ENCODE results near the gene PAEP. TPM values are rescaled to one million over a fixed set of nuclear protein-coding genes. Genes with fewer than 3 reads are reported as not detected.
A peak's percentile ranks its signal among the peaks of the same experiment; 100 is the strongest.

Gene PAEP
- total and polyA plus RNA-seq, 3 donors from 2014 or later: 2.5 TPM; not detected in 2

GRCh38 chr9:135600296-135600817 lies 38.8 kb downstream of the PAEP start:
- no peaks in the 10 kb centered on the region for H3K4me1 ChIP-seq
- 62 to 71% methylated on average over 5 of the region's 5 CpGs for WGBS, 2 donors
- H3K4me3 ChIP-seq: no peak overlapping the region
- no peaks in the 10 kb centered on the region for H3K27me3 ChIP-seq
- no peak overlapping the region for H3K27ac ChIP-seq
- H3K36me3 ChIP-seq (ENCODE audit: low read depth, missing control alignments): no peaks in the 10 kb centered on the region
- TF ChIP-seq CTCF (IDR thresholded peaks at IDR 0.05): no peak
- no peak for TF ChIP-seq POLR2A (IDR thresholded peaks at IDR 0.05)
- intact Hi-C loops (cut with DNase I; ENCODE audit: low total_unique reads): no loop called here
- H3K9me3 ChIP-seq: no peaks in the 10 kb centered on the region
- DNase-seq: no peak

- no peaks in the 10 kb centered on the region for H3K27me3 ChIP-seq
- intact Hi-C loops (cut with DNase I; ENCODE audit: low total_unique reads): no loop called here
- no peak for DNase-seq
- WGBS, 2 donors: 87 to 91% methylated on average over 8 of the region's 8 CpGs
- H3K4me3 ChIP-seq: no peak overlapping the region
- no peak for TF ChIP-seq CTCF (IDR thresholded peaks at IDR 0.05)
- no peaks in the 10 kb centered on the region for H3K9me3 ChIP-seq
- no peaks in the 10 kb centered on the region for H3K36me3 ChIP-seq (ENCODE audit: low read depth, missing control alignments)
- no peak overlapping the region for H3K27ac ChIP-seq
- no peaks in the 10 kb centered on the region for H3K4me1 ChIP-seq
These were observed 40.4 kb downstream of the PAEP start for GRCh38 chr9:135601988-135602387.

- TF ChIP-seq CTCF (IDR thresholded peaks at IDR 0.05) (peak; percentile 43 to 86 (median 73)), POLR2A (IDR thresholded peaks at IDR 0.05) (no peak)
- intact Hi-C loops (cut with DNase I; ENCODE audit: low total_unique reads): no loop called here
These were observed 41.4 kb downstream of the PAEP start for GRCh38 chr9:135602789-135603481.

DNA sequence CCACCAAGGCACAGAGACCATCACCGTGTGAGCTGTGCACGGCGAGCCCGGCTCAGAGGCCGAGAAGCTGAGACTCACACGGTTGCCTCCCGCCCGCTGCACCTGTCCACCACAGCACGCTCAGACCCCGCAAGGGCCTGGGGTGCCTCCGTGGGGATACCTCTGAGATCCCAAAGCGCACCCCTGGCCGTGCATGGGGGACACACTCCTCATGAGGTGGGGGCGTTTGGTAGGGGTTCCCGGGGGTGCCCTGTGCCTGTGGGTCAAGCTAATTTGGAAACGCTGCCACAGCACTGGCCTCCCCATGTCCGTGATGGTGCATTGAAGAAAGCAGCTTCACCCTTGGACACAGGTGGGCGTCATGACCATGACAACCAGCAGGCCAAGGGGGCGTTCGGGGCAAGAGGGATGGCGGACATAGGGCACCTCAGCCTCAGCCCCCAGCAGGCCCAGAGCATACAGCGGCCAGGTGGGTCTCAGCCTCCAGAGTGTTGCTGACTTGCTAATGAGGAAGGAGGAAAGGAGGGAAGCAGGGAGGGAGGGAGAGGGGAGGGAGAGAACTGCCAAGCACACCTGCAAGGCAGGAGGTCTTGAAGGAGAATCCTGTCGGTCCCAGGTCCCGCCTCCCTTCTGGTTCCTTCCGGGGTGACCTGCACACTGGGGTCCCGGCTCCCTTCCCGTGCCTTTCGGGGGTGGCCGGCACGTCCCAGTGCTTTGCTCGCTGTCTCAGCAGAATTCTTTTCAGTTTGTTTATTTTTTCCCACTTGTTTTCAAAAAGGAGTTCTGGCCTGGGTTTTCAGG lies 43.1 kb downstream of the PAEP start:
- intact Hi-C loops (cut with DNase I; ENCODE audit: low total_unique reads): no loop called here
- no peaks in the 10 kb centered on the region for H3K27me3 ChIP-seq

More at GRCh38 chr9:135602789-135603481, 41.4 kb downstream of the PAEP start:
- Histone ChIP-seq H3K4me1 (no peaks in the 10 kb centered on the region), H3K36me3 (ENCODE audit: low read depth, missing control alignments) (no peaks in the 10 kb centered on the region), H3K4me3 (no peak overlapping the region), H3K27ac (no peak overlapping the region), H3K9me3 (no peaks in the 10 kb centered on the region), H3K27me3 (no peaks in the 10 kb centered on the region)
- peak; percentile 59 for DNase-seq
- 56 to 60% methylated on average over 21 to 23 of the region's 24 CpGs for WGBS, 2 donors

More for the DNA sequence above, 43.1 kb downstream of the PAEP start:
- Histone ChIP-seq H3K4me1 (no peaks in the 10 kb centered on the region), H3K36me3 (ENCODE audit: low read depth, missing control alignments) (no peaks in the 10 kb centered on the region), H3K27ac (no peak overlapping the region), H3K4me3 (no peak overlapping the region), H3K9me3 (no peaks in the 10 kb centered on the region)
- TF ChIP-seq CTCF (IDR thresholded peaks at IDR 0.05): no peak
- TF ChIP-seq POLR2A (IDR thresholded peaks at IDR 0.05): no peak
- DNase-seq: peak; percentile 8
- 78 to 80% methylated on average over 23 to 31 of the region's 31 CpGs for WGBS, 2 donors
